Ascending aorta (tissue), 2 donors: ENCODE results near the gene DND1. TPM values are rescaled to one million over a fixed set of nuclear protein-coding genes. Genes with fewer than 3 reads are reported as not detected.

ENCODE experiments used
- DNase-seq, 2 donors: peaks; one replicate each; pipeline ENCODE4 v3.0.0-alpha.2; 2019; ENCODE audit warnings: low spot score in 2 of 2
- H3K27ac ChIP-seq, 2 donors: fragments of 200-600 bp; sonication (generic); one replicate each; pipeline ENCODE4 v1.5.1; 2016 to 2017; ENCODE audit warnings: mild to moderate bottlenecking in 1 of 2
- H3K27me3 ChIP-seq: fragments of 200-600 bp; sonication (generic); one replicate; pipeline ENCODE4 v1.5.1; 2017
- H3K36me3 ChIP-seq, 2 donors: fragments of 200-600 bp; sonication (generic); one replicate each; pipeline ENCODE4 v1.5.1; 2016
- H3K4me1 ChIP-seq, 2 donors: fragments of 200-600 bp; sonication (generic); one replicate each; pipeline ENCODE4 v1.5.1; 2016 to 2017; ENCODE audit warnings: mild to moderate bottlenecking in 1 of 2
- H3K4me3 ChIP-seq, 2 donors: fragments of 200-600 bp; sonication (generic); one replicate each; pipeline ENCODE4 v1.5.1; 2016 to 2017; ENCODE audit warnings: mild to moderate bottlenecking in 1 of 2
- H3K9me3 ChIP-seq, 2 donors: fragments of 200-600 bp; sonication (generic); one replicate each; pipeline ENCODE4 v1.5.1; 2016
- intact Hi-C: fragments of 100-400 bp; cut with DNase I; formaldehyde crosslinking; loops from one replicate; pipeline ENCODE4 v1.15.1; 2023
- total RNA-seq: library from RNA; depleted of rRNA; stranded (reverse); fragments of >200 nt; gene quantifications from one replicate; pipeline ENCODE4 v1.1.0, GENCODE V29; 2016
- TF ChIP-seq, protein P1 (sequence below), 3 experiments: fragments of 200-600 bp in 2 of 3; fragments of 450-650 bp in 1 of 3; sonication (generic) in 2 of 3; IDR thresholded peaks; one replicate each; pipeline ENCODE4 v1.5.1; 2016 to 2019; ENCODE audit warnings: antibody characterized with exemption in 3 of 3, mild to moderate bottlenecking in 1 of 3, moderate library complexity in 1 of 3

Gene DND1
- total RNA-seq, 1 donor from 2014 or later: 3.5 TPM

DNA sequence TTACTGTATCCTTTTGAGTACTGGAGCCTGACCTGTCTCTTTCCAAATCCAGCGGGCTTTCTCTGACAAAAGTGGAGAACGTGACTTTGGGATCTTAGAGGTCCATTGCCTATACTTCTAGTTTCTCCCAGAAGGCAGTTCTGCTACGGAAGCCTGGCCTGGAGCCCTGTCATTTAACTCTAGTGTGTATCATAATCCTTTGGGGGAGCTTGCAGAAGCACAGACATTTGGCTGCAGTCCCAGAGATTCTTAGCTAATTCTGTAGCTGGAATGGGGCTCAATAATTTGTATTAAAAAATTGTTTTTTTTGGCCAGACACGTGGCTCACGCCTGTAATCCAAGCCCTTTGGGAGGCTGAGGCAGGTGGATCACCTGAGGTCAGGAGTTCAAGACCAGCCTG lies 20.9 kb upstream of the DND1 start:
- peaks cover 4 to 25% of the 10 kb centered on the region in 2 donors for H3K4me1 ChIP-seq

DNA sequence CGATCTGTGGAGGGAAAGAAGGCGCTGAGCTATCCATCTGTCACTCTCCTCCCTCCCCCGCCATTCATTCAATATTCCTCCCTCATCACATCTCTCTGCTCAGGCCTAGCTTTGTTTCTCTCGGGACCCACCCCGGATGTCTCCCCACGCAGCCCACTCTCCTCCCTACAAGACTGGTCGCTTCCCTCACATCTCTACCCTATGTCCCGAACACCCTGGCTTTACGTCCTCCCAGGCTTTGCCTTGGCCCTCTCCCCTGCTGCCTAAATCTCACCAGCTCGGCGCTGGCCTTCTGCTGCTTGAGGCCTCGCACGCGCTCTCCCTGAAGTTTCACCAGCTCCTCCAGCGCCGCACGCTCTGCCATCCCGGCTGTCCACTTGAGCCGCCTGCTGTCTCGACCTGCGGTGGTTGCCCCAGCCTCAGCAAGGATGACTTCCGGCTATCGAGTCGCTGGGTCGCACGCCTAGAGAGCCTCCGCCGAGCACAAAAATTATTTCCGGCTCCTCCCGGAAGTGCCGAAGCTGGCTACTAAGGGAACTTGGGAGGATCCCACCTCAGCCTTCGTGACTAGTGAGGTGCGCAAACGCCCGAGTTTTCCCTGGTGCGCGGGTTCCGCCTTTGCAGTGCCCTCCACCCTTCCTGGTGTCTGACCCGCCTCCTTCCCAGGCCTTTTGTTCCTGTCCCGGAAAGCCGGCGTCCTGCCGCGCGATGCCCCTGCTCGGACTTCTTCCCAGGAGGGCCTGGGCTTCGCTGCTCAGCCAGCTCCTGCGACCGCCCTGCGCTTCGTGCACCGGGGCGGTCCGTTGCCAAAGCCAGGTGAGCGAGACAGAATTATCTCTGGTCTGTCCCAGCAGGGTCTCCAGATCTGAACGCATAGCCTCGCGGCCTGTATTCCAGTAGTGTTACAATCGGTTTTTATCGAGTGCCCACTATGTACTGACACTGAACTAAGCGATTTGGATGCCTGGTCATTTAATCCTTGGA lies 17.9 kb upstream of the DND1 start, which contains the start of the genes HARS1 and HARS2:
Gene HARS1, minus strand, starts transcription at position 430 of the 984 bp plus-strand sequence. Its CDS starts 66 bp downstream, at position 364.
Gene HARS2, plus strand, starts transcription at position 515 of the 984 bp plus-strand sequence. Its CDS starts 194 bp downstream, at position 709.
- intact Hi-C loops: loop anchor here (5.0 kb wide), 2 partner anchors 44 to 289 kb away; partner anchors contain the start of genes ANKHD1, IK and NDUFA2
- Histone ChIP-seq H3K27ac (peak within 1 kb of the TSS; percentile 76 to 81), H3K4me1 (peaks cover 4 to 25% of the 10 kb centered on the region in 2 donors), H3K27me3 (no peaks in the 10 kb centered on the region), H3K36me3 (peaks cover 31 to 55% of the 10 kb centered on the region in 2 donors), H3K4me3 (peak within 1 kb of the TSS; percentile 60 to 86), H3K9me3 (no peaks in the 10 kb centered on the region)
- TF ChIP-seq, protein P1, sequence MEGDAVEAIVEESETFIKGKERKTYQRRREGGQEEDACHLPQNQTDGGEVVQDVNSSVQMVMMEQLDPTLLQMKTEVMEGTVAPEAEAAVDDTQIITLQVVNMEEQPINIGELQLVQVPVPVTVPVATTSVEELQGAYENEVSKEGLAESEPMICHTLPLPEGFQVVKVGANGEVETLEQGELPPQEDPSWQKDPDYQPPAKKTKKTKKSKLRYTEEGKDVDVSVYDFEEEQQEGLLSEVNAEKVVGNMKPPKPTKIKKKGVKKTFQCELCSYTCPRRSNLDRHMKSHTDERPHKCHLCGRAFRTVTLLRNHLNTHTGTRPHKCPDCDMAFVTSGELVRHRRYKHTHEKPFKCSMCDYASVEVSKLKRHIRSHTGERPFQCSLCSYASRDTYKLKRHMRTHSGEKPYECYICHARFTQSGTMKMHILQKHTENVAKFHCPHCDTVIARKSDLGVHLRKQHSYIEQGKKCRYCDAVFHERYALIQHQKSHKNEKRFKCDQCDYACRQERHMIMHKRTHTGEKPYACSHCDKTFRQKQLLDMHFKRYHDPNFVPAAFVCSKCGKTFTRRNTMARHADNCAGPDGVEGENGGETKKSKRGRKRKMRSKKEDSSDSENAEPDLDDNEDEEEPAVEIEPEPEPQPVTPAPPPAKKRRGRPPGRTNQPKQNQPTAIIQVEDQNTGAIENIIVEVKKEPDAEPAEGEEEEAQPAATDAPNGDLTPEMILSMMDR (IDR thresholded peaks at IDR 0.05): peak in 1 of 3 experiments; percentile 12
- peak; percentile 58 to 94 for DNase-seq

More for the DNA sequence above, 20.9 kb upstream of the DND1 start:
- no peaks in the 10 kb centered on the region for H3K27me3 ChIP-seq
- no peak overlapping the region for H3K4me3 ChIP-seq
- TF ChIP-seq, protein P1 (IDR thresholded peaks at IDR 0.05): no peak
- DNase-seq: no peak
- intact Hi-C loops: loop anchor here (5.0 kb wide), 2 partner anchors 47 to 292 kb away; partner anchors contain the start of genes ANKHD1, IK and NDUFA2
- H3K9me3 ChIP-seq: no peaks in the 10 kb centered on the region
- no peak overlapping the region for H3K27ac ChIP-seq
- H3K36me3 ChIP-seq: peaks cover 48 to 61% of the 10 kb centered on the region in 2 donors

DNA sequence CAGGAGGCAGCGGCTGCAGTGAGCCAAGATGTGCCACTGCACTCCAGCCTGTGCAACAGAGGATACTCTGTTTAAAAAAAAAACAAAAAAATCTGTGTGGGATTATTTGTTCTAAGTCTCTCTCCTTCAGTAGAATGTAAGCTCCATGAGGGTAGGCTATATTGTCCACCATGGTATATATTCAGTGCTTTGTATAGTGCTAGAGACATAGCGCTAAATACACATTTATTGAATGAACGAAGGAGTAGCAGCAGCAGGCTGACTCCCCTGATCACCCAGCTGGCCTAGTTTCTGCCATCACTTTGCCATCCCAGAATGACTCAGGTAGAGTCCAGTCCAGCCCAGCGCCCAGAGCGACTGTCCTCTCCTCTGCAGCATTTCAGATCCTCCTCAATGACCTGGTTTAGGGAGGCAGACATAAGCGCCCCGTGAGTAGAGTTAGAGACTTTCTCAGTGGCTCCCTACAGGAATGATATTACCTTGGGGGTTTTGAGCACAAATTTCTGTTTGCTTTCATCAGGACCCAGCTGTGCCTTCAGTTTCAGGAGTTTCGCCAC lies 17.1 kb upstream of the DND1 start:
- no peaks in the 10 kb centered on the region for H3K9me3 ChIP-seq
- H3K4me1 ChIP-seq: peaks cover 4 to 25% of the 10 kb centered on the region in 2 donors
- TF ChIP-seq, protein P1 (IDR thresholded peaks at IDR 0.05): no peak
- no peak for DNase-seq
- H3K4me3 ChIP-seq: peak overlapping the region; percentile 60 to 86
- H3K36me3 ChIP-seq: peaks cover 29 to 49% of the 10 kb centered on the region in 2 donors
- H3K27me3 ChIP-seq: no peaks in the 10 kb centered on the region
- H3K27ac ChIP-seq: peak overlapping the region; percentile 76 to 81
- intact Hi-C loops: loop anchor here (5.0 kb wide), 2 partner anchors 43 to 288 kb away; partner anchors contain the start of genes ANKHD1, IK and NDUFA2

DNA sequence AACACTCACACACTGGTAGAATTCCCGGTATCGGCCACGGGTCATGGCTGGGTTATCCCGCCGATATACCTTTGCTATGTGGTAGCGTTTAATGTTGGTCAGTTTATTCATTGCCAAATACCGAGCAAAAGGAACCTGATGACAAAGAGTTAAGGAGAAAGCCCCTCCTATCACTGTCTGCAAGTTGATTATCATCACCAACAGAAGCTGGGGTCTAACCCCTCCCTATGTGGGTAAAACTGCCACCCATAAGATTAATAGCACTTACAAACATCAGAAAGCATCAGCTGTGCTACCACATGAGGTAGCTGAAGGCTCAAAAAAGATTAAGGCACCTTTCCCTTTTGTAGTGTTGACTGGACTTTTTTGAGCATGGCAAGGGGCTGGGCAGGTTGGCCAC lies 5.6 kb upstream of the DND1 start:
- DNase-seq: peak in 1 of 2 donors; percentile 38
- peaks cover 67 to 81% of the 10 kb centered on the region in 2 donors for H3K36me3 ChIP-seq
- intact Hi-C loops: no loop called here

DNA sequence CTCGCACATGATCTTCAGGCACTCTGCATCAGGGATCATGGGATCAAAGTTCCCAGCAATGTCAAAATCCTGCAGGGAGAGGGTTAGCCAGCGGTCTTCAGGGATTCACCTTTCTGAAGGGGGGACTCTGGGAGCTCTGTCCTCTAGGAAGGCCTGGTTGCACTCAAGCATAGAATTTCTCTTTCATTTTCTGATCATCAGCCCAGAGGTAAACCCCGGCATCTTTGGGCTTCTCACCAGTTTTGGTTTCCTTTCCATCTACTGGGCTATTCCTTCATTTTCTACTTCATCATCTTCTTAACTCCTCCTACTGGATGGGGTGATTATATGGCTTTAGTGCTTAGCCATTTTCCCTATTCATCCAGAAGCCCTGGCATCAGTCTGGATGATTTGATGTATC lies 4.6 kb upstream of the DND1 start:
- no peak overlapping the region for H3K27ac ChIP-seq
- no peaks in the 10 kb centered on the region for H3K27me3 ChIP-seq
- peaks cover 65 to 85% of the 10 kb centered on the region in 2 donors for H3K36me3 ChIP-seq
- H3K9me3 ChIP-seq: no peaks in the 10 kb centered on the region
- H3K4me1 ChIP-seq: no peaks in the 10 kb centered on the region
- intact Hi-C loops: no loop called here
- DNase-seq: no peak
- TF ChIP-seq, protein P1 (IDR thresholded peaks at IDR 0.05): no peak
- H3K4me3 ChIP-seq: no peak overlapping the region

More for the DNA sequence above, 5.6 kb upstream of the DND1 start:
- no peaks in the 10 kb centered on the region for H3K4me1 ChIP-seq
- H3K9me3 ChIP-seq: no peaks in the 10 kb centered on the region
- no peaks in the 10 kb centered on the region for H3K27me3 ChIP-seq
- H3K4me3 ChIP-seq: no peak overlapping the region
- H3K27ac ChIP-seq: no peak overlapping the region
- TF ChIP-seq, protein P1 (IDR thresholded peaks at IDR 0.05): no peak
